ENCODE data around the gene GPR25. TPM values are rescaled to one million over a fixed set of nuclear protein-coding genes. Genes with fewer than 3 reads are reported as not detected.

Gene GPR25
- total RNA-seq, 4 donors from 2014 or later, result not detected

GRCh38 chr1:200873671-200874397 lies 1.1 kb downstream of the GPR25 start:
- H3K4me1 ChIP-seq, result peaks cover 13 to 15% (median 15%) of the 10 kb centered on the region in 4 donors
- no peaks in the 10 kb centered on the region for H3K9me3 ChIP-seq
- H3K27me3 ChIP-seq, result peaks cover 0 to 95% (median 24%) of the 10 kb centered on the region in 4 donors
- H3K36me3 ChIP-seq, result no peaks in the 10 kb centered on the region
- no peak overlapping the region for H3K27ac ChIP-seq (replicated peaks in 1 of 4)
- intact Hi-C loops (cut with DNase I), result no loop called here
- TF ChIP-seq CTCF (IDR thresholded peaks at IDR 0.05) (no peak), EP300 (IDR thresholded peaks at IDR 0.05) (no peak), POLR2AphosphoS5 (IDR thresholded peaks at IDR 0.05) (no peak), POLR2A (IDR thresholded peaks at IDR 0.05; ENCODE audit: low read depth) (no peak)
- DNase-seq (ENCODE audit: extremely low spot score), result peak; percentile 64
- peak overlapping the region; percentile 36 to 53 (median 44) for H3K4me3 ChIP-seq
- 36% methylated on average over 15 of the region's 66 CpGs for WGBS

GRCh38 chr1:200874694-200875093 lies 1.9 kb downstream of the GPR25 start:
- intact Hi-C loops (cut with DNase I), result no loop called here
- peak; percentile 77 for DNase-seq (ENCODE audit: extremely low spot score)
- TF ChIP-seq POLR2AphosphoS5 (IDR thresholded peaks at IDR 0.05) (no peak), POLR2A (IDR thresholded peaks at IDR 0.05; ENCODE audit: low read depth) (no peak), EP300 (IDR thresholded peaks at IDR 0.05) (no peak), CTCF (IDR thresholded peaks at IDR 0.05) (no peak)
- H3K9me3 ChIP-seq, result no peaks in the 10 kb centered on the region
- H3K4me3 ChIP-seq, result no peak overlapping the region
- H3K36me3 ChIP-seq, result no peaks in the 10 kb centered on the region
- WGBS, result 92% methylated on average over 6 of the region's 6 CpGs
- H3K27ac ChIP-seq (replicated peaks in 1 of 4), result no peak overlapping the region
- H3K27me3 ChIP-seq, result peaks cover 0 to 91% (median 24%) of the 10 kb centered on the region in 4 donors
- peaks cover 13 to 15% (median 15%) of the 10 kb centered on the region in 4 donors for H3K4me1 ChIP-seq

GRCh38 chr1:200875416-200875815 lies 2.6 kb downstream of the GPR25 start:
- Histone ChIP-seq H3K9me3 (no peaks in the 10 kb centered on the region), H3K36me3 (no peaks in the 10 kb centered on the region), H3K4me1 (peaks cover 13 to 15% (median 15%) of the 10 kb centered on the region in 4 donors), H3K4me3 (no peak overlapping the region), H3K27ac (replicated peaks in 1 of 4) (no peak overlapping the region), H3K27me3 (peaks cover 0 to 84% (median 24%) of the 10 kb centered on the region in 4 donors)
- TF ChIP-seq POLR2AphosphoS5 (IDR thresholded peaks at IDR 0.05) (no peak), CTCF (IDR thresholded peaks at IDR 0.05) (no peak), EP300 (IDR thresholded peaks at IDR 0.05) (no peak), POLR2A (IDR thresholded peaks at IDR 0.05; ENCODE audit: low read depth) (no peak)
- 96% methylated on average over 5 of the region's 5 CpGs for WGBS
- intact Hi-C loops (cut with DNase I), result no loop called here
- DNase-seq (ENCODE audit: extremely low spot score), result no peak

- 79% methylated on average over 3 of the region's 3 CpGs for WGBS
- Histone ChIP-seq H3K9me3 (no peaks in the 10 kb centered on the region), H3K4me1 (peaks cover 13 to 15% (median 15%) of the 10 kb centered on the region in 4 donors), H3K4me3 (no peak overlapping the region), H3K36me3 (no peaks in the 10 kb centered on the region), H3K27ac (replicated peaks in 1 of 4) (no peak overlapping the region), H3K27me3 (peaks cover 0 to 68% (median 20%) of the 10 kb centered on the region in 4 donors)
- intact Hi-C loops (cut with DNase I), result no loop called here
- no peak for TF ChIP-seq POLR2A (IDR thresholded peaks at IDR 0.05; ENCODE audit: low read depth)
- no peak for TF ChIP-seq POLR2AphosphoS5 (IDR thresholded peaks at IDR 0.05)
- TF ChIP-seq CTCF (IDR thresholded peaks at IDR 0.05), result no peak
- TF ChIP-seq EP300 (IDR thresholded peaks at IDR 0.05), result no peak
- no peak for DNase-seq (ENCODE audit: extremely low spot score)
Observed at GRCh38 chr1:200877010-200877409, 4.2 kb downstream of the GPR25 start.

Data from esophagus muscularis mucosa (tissue), 4 donors.